ENCODE data around the gene HDGF. TPM values are rescaled to one million over a fixed set of nuclear protein-coding genes. Genes with fewer than 3 reads are reported as not detected.

HDGF gene
- total RNA-seq, 1 donor from 2014 or later: 153 TPM

- H3K27ac ChIP-seq: peak within 1 kb of the TSS; percentile 87 to 91
- intact Hi-C loops (cut with DNase I): loop anchor here (1.0 to 10.0 kb wide), 4 partner anchors 10 to 616 kb away; partner anchors contain the start of genes HDGF, ISG20L2, METTL25B and PRCC
- TF ChIP-seq CTCF (IDR thresholded peaks at IDR 0.05): no peak
- H3K9me3 ChIP-seq: no peaks in the 10 kb centered on the region
- no peaks in the 10 kb centered on the region for H3K27me3 ChIP-seq
- peaks cover 42 to 55% of the 10 kb centered on the region in 2 donors for H3K36me3 ChIP-seq
- H3K4me1 ChIP-seq: peaks cover 4 to 27% of the 10 kb centered on the region in 2 donors
- peak; percentile 97 to 100 for DNase-seq (ENCODE audit: low spot score in 2 of 2)
- peak within 1 kb of the TSS; percentile 55 to 91 for H3K4me3 ChIP-seq
Measured at GRCh38 chr1:156740741-156741480, 10.6 kb downstream of the HDGF start, which contains the start of gene MRPL24. Gene MRPL24 (minus strand): TSS chr1:156741088. CDS start chr1:156738704, 2,384 bp downstream.

- Histone ChIP-seq H3K27me3 (no peaks in the 10 kb centered on the region), H3K9me3 (no peaks in the 10 kb centered on the region), H3K4me3 (peak overlapping the region; percentile 55 to 91), H3K36me3 (peaks cover 42 to 58% of the 10 kb centered on the region in 2 donors), H3K27ac (peak overlapping the region; percentile 56 to 62), H3K4me1 (peaks cover 4 to 22% of the 10 kb centered on the region in 2 donors)
- no peak for DNase-seq (ENCODE audit: low spot score in 2 of 2)
- TF ChIP-seq CTCF (IDR thresholded peaks at IDR 0.05): no peak
- intact Hi-C loops (cut with DNase I): loop anchor here (10.0 kb wide), 1 partner anchor 615 kb away; no protein-coding TSS in a partner anchor
Measured at GRCh38 chr1:156740237-156740740, 11.2 kb downstream of the HDGF start.

- no peak overlapping the region for H3K27ac ChIP-seq
- no peaks in the 10 kb centered on the region for H3K9me3 ChIP-seq
- no peak overlapping the region for H3K4me3 ChIP-seq
- peaks cover 4 to 16% of the 10 kb centered on the region in 2 donors for H3K4me1 ChIP-seq
- no peaks in the 10 kb centered on the region for H3K27me3 ChIP-seq
- intact Hi-C loops (cut with DNase I): no loop called here
- DNase-seq (ENCODE audit: low spot score in 2 of 2): no peak
- TF ChIP-seq CTCF (IDR thresholded peaks at IDR 0.05): no peak
- H3K36me3 ChIP-seq: peaks cover 40 to 48% of the 10 kb centered on the region in 2 donors
Measured at GRCh38 chr1:156738916-156739315, 12.6 kb downstream of the HDGF start.

- H3K9me3 ChIP-seq: no peaks in the 10 kb centered on the region
Measured at GRCh38 chr1:156738407-156738806, 13.1 kb downstream of the HDGF start.

GRCh38 chr1:156733989-156734584 is 17.4 kb downstream of the HDGF start:
- Histone ChIP-seq H3K27ac (no peak overlapping the region), H3K4me3 (no peak overlapping the region), H3K27me3 (no peaks in the 10 kb centered on the region), H3K9me3 (no peaks in the 10 kb centered on the region), H3K36me3 (peaks cover 25 to 37% of the 10 kb centered on the region in 2 donors), H3K4me1 (peaks cover 0 to 4% of the 10 kb centered on the region in 2 donors)
- intact Hi-C loops (cut with DNase I): no loop called here
- DNase-seq (ENCODE audit: low spot score in 2 of 2): no peak
- no peak for TF ChIP-seq CTCF (IDR thresholded peaks at IDR 0.05)

More at GRCh38 chr1:156738407-156738806, 13.1 kb downstream of the HDGF start:
- H3K27me3 ChIP-seq: no peaks in the 10 kb centered on the region
- H3K4me1 ChIP-seq: peaks cover 4 to 16% of the 10 kb centered on the region in 2 donors
- H3K36me3 ChIP-seq: peaks cover 37 to 48% of the 10 kb centered on the region in 2 donors
- intact Hi-C loops (cut with DNase I): no loop called here
- H3K27ac ChIP-seq: no peak overlapping the region
- TF ChIP-seq CTCF (IDR thresholded peaks at IDR 0.05): no peak
- no peak for DNase-seq (ENCODE audit: low spot score in 2 of 2)
- H3K4me3 ChIP-seq: no peak overlapping the region
